Islet precursor cell (in vitro differentiated cells): ENCODE results near the gene TP53TG5.

Experiments used
- DNase-seq: peaks from one replicate; pipeline ENCODE4 v3.0.0-alpha.2; 2018

The TP53TG5 gene

DNA sequence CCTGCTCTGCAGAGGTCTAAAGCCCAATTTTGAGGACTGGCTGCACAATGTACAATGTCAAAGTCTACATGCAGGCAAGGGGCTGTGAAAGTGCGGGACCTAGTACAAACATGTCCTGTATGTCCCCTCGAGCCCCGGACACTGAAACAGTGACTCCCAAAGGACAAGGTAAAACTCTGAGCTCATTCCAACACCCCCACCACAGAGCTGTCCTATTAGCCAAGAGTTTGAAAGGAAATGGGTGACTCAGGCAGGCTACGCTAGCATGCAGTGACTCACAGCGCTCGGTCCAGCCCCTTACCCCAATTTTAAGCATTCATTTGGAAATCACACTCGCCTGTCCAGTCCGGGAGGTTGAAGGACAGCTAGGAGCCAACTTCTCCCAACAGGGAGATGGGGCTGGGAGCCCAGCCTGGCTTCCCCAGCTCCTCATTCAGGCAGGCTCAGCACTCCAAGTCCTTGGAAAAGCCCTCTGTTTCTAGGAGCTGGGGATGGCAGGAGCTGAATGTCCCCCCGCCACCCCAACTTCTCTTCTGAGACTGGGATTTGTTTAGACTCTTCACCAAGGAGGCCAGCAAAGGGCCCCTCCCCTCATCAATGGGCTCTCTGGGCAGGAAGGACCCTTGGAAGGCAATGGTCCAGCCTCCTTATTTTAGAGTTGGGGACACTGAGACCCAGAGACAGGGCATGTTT is 33.8 kb downstream of the TP53TG5 start:
- DNase-seq, result peak; percentile 97

GRCh38 chr20:45343532-45344167 is 34.5 kb downstream of the TP53TG5 start:
- no peak for DNase-seq

DNA sequence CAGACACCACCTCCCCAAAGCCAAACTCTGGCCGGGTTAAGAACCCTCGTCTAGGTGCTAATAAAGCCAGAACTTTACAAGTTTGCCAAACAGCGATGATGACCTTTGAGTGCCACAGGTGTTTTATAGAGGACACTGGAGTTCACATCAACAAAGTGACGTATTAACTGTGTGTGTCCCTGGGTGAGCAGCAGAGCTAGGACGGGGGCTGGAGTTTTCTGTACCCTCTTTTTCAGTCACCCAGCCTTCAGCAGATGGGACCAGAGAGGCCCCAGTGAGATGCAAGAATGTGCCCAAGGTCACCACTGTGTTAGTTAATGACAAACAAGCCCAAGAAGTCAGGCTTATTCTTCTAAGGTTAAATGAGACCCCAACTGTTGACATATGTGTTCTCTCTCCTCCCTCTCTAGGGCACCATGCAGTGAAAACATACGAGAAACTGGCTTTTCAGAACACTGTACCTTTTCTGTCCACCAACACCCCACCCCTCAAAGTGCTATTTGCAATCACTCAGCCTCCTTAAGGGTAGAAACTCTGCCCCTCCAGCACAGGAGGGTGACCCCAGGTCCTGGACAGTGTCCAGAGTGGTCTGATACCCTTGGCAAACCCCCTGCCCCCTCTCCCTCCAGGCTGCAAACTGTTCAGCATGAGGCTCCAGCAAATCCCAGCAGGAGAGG is 35.1 kb downstream of the TP53TG5 start:
- no peak for DNase-seq

DNA sequence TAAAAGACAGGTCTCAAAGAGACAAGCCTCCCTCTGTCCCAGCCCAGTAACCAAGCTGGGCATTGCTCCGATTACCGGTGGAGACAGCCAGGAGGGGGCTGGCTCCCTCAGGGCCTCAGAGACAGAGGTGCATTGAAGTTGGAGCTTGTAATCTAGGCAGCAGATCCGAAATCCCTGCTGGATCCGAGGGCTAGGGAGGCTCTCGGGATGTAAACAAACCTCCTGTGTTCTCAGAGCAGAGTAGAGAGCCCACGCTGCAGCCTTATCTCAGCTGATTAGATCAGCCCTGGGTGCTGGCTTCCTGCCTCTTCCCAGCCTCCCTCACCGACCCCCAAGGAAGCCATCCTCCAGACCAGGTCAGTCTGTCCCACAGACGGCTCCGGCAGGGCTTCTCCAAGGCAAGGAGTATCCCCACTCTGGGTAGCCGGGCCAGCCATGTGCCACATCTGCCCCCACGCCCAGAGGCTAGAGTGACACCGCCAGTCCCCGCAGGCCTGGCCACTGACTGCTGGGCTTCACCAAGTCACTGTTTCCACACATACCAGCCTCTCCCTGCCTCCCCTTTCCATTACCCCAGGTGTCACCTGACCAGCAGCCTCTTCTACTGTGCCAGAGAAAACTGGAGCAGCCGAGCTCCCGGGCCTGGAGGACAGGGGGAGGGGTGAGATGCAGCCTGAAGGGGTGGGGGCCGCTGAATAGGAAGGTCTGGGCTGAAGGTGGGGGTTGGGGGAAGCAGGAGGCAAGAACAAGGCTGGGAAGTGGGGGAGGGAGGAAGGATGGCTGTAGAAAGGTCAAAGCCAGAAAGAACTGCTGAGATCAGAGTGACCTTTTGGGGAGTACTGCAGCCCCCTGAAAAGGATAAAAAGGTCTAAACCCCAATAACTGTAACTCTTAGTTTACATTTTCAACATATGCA is 35.9 kb downstream of the TP53TG5 start:
- DNase-seq, result peak; percentile 98

GRCh38 chr20:45341579-45341938 is 36.6 kb downstream of the TP53TG5 start:
- DNase-seq, result no peak

DNA sequence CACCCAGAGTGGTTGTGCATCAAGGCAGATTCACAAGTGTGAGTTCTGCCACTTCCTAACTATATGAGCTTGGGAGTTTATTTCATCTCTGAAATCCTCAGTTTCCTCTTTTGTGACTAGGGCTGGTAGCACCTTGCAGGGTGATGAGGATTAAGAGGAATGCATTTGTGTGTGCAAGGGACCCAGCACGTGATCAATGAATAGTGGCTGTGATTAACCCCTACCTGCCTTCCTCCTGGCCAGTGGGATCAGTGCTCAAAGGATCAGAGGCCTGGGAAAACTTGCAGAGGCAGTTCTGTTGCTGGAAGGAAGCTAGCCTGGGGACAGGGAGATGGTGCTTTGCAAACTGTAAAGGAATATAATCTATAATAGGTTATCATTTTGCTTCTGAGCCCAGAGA is 37.2 kb downstream of the TP53TG5 start:
- DNase-seq, result no peak

- no peak for DNase-seq
Measured at GRCh38 chr20:45340236-45340847, 37.8 kb downstream of the TP53TG5 start.

DNA sequence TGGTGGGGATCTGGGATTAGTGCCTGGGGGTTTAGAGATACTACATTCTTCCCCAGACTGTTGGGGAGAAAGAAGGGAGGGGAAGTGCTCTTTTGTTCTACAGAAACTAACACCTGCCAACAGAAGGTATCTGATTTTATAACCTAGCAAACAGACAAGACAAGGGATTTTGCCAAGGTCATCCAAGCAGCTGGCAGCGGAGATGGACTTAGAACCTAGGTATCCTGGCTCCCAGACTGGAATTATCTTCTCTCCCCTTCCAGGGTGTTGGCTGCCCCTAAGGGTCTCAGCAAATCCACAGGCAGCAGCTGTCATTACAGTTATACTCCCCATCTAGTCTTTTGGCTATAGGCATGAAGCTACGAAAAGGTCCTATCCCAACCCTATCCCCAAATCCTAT is 38.3 kb downstream of the TP53TG5 start:
- no peak for DNase-seq

DNA sequence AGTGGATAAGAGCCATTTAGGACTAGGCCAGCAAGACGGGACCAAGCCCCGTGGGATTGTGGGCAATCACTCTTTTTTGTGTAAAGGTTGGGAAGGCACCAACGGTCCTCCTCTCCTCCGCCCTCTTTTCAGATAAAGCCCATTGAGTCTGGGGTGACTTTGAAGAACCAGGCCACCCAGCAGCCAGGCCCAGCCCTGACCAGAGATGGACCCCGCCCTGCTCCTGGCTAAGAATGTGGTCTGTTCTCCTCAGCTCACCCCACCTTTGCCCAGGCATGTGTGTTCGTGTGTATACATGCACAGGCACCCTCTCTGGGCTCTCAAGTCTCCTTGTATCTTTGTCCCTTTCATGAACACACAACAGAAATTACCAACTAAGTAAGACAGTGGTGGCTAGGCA is 39.0 kb downstream of the TP53TG5 start:
- no peak for DNase-seq

DNA sequence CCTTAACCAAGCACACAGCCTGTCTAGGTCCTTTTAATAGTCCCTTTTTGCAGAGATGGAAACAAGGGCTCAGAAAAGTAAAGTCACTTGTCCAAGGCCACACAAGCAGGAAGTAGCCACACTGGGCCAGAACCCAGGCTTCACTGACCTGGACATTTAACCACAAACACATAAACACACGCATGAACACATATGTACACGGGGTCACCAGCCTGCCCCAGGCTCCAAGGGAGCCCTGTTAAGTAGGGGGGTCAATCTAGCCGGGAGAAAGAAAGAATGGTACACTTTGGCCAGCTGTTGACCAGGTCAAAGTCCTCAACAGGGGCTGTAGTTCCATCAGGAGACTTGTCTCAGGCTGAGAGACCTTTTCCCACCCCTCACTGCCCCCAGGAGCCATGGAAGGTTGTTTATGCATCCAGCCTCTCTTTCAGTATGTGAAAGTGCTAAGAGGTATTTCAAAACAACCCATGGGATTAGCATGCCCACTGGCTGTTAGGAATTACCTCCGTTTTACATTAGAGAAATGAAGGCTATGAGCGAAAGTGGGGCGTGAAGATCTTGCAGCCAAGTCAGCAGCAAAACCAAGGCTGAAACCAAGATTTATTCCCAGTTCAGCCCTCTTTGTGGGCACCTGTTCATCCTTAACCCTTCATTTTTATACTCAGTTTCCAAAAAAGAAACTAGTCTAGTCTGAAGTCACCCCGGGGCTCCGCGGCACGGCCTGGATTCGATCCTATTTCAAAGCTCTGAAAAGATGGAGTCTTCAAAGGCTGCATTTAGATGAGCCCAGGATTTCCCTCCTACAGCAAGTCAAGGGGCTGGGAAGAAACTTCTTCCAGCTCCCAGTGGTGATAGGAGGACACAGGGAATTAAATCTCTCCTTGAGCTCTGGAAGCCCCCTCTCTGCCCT is 39.7 kb downstream of the TP53TG5 start:
- no peak for DNase-seq

GRCh38 chr20:45337367-45338120 is 40.6 kb downstream of the TP53TG5 start:
- peak; percentile 96 for DNase-seq

DNA sequence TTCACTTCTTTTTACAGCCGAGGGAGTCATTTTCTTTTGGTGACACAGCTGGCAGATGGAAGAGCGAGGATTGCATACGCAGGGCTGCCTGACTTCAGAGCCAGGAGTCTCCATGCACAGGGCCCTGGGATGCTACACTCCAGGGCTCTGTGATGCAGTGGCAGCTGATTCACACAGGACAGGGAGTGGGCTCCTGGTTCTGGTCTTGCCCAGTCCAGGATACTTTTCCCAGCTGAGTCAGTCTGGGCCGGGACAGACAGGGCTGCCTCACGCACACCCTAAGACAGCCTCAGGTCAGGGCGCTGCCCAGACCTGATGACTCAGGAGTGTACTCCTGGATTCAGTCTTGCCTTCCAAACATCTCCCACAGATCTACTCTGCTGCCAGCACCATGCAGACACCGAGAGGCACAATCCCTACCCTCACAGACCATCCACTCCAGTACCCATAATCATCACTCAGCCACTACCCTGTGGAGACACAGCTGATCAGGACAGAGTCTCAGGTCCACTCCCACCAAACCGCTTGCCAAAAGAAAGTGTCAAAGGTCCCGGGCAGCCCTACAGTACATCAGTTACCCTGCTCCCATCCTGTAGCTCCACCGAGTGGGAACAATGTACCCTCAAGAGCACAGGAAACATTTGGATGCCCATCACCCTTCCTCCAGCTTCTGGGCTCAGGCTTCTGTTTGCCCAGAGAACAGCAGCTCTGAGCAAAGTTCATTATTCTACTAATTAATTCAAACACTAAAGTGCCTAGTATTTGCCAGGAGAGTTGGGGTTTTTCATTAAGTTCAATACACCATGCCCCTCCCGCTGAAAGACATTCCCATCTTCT is 41.4 kb downstream of the TP53TG5 start:
- peak; percentile 97 for DNase-seq

- DNase-seq, result no peak
Measured at GRCh38 chr20:45330476-45330875, 47.6 kb downstream of the TP53TG5 start.

DNA sequence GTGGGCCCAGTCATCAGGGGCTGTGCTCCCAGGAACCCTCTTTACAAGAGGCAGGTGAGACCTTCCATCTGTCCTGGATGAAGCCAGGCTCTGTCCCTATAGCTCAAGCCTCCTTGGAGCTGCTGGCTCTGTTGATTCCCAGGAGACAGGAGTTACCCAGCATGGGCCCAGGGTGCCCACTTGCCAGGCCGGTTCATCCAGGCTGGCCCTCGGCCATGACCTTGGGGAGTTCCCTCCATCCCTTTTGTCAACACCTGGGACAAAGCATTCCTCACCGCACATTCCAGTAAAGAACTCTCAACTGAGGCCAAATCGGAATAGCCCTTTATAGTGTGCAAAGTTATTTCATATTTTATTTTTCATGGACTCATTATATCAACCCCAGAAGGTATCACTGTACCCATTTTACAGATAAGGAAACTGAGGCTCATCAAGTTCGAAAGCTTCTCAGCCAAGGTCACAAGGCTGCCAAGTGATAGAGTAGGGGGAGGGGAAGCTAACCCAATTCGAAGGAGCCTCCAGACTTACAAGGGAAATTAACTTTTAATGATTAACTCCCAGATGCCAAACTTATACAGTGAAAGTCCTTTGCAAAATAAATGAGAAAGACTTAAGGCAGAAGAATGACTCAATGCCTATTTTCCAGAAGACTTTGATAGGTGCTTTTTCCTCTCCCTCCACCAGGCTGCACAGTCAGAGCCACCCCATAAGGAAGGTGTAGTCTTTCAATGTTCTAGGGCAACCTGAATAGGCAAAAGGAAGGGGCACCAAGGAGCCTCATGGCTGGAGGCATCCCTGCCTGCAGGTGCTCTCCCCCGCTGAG is 48.4 kb downstream of the TP53TG5 start:
- DNase-seq, result no peak

- no peak for DNase-seq
Measured at GRCh38 chr20:45328451-45328850, 49.7 kb downstream of the TP53TG5 start.

DNA sequence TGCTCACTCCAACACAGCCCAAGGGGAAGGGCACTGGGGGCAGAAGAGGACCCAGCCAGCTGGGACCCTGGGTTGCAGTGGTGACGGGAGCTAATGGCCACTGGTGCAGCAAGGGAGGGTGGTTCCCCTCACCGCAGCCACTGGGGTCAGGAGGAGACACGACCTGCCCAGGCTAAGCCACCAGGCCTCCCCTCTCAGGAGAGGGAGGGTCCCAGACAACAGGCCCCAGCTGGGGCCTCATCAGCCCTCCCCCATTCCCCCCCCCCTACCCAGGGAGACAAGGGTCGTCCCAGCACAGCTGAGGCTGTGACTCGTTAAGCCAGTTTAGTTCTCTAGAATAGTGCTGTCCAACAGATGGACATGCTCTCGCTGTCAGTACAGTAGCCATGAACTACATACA is 52.8 kb downstream of the TP53TG5 start:
- peak; percentile 75 for DNase-seq

GRCh38 chr20:45323731-45324130 is 54.4 kb downstream of the TP53TG5 start:
- DNase-seq, result no peak

- DNase-seq, result peak; percentile 70
Measured at GRCh38 chr20:45322952-45323383, 55.2 kb downstream of the TP53TG5 start.
